NB4 (cell line): ENCODE measurements around the gene ESYT2.

Experiments
- CTCF ChIP-seq: IDR thresholded peaks from one replicate; pipeline ENCODE4 v1.5.1; 2012; ENCODE audit warnings: low read depth, low read length
- MAX ChIP-seq: IDR thresholded peaks from 2 replicates; pipeline ENCODE4 v1.6.1; 2011; ENCODE audit warnings: low read depth, low read length

GRCh38 chr7:158836692-158837091 lies 7.4 kb upstream of the ESYT2 start:
- TF ChIP-seq CTCF: no peak
- no peak for TF ChIP-seq MAX
